MG63 (cell line): Measurements from ENCODE around the gene WDR44. TPM values are rescaled to one million over a fixed set of nuclear protein-coding genes. Genes with fewer than 3 reads are reported as not detected.
"Not testable (repeated sequence)": the region's sequence is repeated elsewhere in the genome, so short reads cannot be mapped to it uniquely, and the experiment has no call there.

Experiments
- DNase-seq: peaks from one replicate; pipeline ENCODE4 v3.0.0-alpha.2; 2020
- H3K27me3 ChIP-seq: fragments of 250-450 bp; sonication (Bioruptor Pico); 2 replicates; pipeline ENCODE4 v1.5.1; 2020; ENCODE audit warnings: mild to moderate bottlenecking, moderate library complexity
- H3K36me3 ChIP-seq: fragments of 250-450 bp; sonication (Bioruptor Pico); 2 replicates; pipeline ENCODE4 v1.5.1; 2020; ENCODE audit warnings: mild to moderate bottlenecking, moderate library complexity
- H3K4me3 ChIP-seq: fragments of 250-450 bp; sonication (Bioruptor Pico); 2 replicates; pipeline ENCODE4 v1.5.1; 2020; ENCODE audit warnings: mild to moderate bottlenecking, moderate library complexity
- H3K9me3 ChIP-seq: fragments of 250-450 bp; sonication (Bioruptor Pico); 2 replicates; pipeline ENCODE4 v1.5.1; 2020; ENCODE audit warnings: mild to moderate bottlenecking, moderate library complexity
- total RNA-seq: library from RNA; depleted of rRNA; stranded (reverse); fragments of >200 nt; shearing (Covaris generic); gene quantifications from 2 replicates; pipeline ENCODE4 v1.2.3, GENCODE V29; 2014; ENCODE audit warnings: low replicate concordance

The WDR44 gene
- total RNA-seq, 1 experiment from 2014 or later, result 6.3 TPM

DNA sequence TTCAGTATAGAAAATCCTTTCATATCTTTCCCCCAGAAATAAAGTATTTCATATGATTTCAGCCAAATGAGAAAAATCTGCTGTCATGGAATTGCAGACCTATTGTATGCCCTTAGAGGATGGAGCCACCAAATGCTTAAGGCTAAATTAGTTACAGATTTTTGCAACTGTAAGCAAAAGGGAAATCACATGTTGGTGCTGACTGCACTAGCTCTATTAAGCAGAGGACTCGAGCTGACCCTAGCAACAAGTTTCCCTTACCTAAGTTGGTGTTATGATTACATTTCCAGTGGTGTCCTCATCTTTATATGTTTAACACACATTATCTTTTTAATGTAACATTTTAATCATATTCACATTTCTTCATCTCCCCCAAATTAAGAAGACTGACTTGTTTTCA is 91.4 kb downstream of the WDR44 start:
- Histone ChIP-seq H3K27me3 (no peaks in the 10 kb centered on the region), H3K9me3 (no peaks in the 10 kb centered on the region), H3K36me3 (peaks cover 2% of the 10 kb centered on the region), H3K4me3 (no peak overlapping the region)
- DNase-seq, result no peak

DNA sequence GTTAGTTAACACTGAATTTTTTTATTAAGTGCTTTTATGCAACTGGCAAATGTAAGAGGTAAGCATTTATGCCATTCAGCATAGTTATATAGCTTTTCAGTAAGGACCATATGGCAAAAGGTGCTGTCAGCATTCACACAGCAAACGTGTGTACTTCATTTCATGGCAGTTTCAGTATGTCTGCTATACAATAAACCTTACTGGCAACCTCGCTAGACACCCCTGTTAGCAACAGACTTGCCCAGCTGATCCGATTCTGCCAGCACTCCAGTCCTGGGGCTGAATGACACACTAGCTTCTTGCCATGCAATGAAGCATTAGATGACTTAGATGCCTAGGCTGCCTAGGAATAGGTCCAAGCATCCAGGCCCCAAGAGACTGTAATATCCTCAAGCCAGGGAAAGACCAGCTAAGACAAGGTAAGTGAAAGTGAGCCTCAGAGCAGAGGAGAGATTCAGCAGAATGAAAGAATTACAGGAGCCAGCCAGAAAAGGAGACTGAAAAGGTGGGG is 102.4 kb downstream of the WDR44 start:
- no peaks in the 10 kb centered on the region for H3K27me3 ChIP-seq
- no peaks in the 10 kb centered on the region for H3K9me3 ChIP-seq
- H3K36me3 ChIP-seq, result no peaks in the 10 kb centered on the region
- DNase-seq, result no peak
- H3K4me3 ChIP-seq, result no peak overlapping the region

DNA sequence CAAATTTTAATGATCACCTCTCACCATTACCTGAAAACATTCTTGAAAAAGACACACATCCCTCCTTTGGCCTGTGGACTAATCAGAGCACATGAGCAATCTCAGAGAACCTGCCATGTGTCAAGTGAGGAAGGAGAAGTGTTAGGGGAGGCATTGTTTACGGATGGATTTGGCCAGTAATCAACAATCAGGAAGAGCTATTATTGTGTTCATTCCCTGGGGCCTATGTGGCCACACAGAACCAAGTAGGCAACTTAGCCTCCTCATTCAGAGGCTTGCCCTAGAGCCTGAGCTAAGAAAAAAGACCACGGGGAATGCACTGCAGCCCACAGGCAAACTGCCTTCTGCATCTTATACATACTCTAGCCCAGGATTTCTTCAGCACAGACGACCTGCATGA is 109.1 kb downstream of the WDR44 start:
- Histone ChIP-seq H3K27me3 (no peaks in the 10 kb centered on the region), H3K36me3 (no peaks in the 10 kb centered on the region), H3K4me3 (no peak overlapping the region), H3K9me3 (no peaks in the 10 kb centered on the region)
- no peak for DNase-seq

DNA sequence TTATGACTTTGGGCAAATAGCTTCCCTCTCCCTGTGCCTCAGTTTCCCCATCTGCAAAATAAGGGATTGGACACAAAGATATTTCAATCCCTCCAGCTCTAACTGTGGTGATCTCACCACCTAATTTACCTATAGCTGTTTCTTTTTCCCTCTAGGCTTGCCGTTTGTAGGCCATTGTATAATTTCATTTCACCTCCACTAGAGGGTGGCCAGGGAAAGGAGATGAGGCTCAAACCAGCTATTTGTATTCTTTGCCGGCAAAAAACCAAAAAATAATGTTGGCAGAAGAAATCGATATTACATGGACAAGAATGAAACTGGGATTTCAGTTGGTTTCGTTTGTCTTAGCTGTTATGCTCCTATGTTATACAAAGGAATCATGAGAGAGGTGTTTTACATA is 113.6 kb downstream of the WDR44 start:
- Histone ChIP-seq H3K9me3 (no peaks in the 10 kb centered on the region), H3K27me3 (no peaks in the 10 kb centered on the region), H3K36me3 (no peaks in the 10 kb centered on the region), H3K4me3 (no peak overlapping the region)
- no peak for DNase-seq

DNA sequence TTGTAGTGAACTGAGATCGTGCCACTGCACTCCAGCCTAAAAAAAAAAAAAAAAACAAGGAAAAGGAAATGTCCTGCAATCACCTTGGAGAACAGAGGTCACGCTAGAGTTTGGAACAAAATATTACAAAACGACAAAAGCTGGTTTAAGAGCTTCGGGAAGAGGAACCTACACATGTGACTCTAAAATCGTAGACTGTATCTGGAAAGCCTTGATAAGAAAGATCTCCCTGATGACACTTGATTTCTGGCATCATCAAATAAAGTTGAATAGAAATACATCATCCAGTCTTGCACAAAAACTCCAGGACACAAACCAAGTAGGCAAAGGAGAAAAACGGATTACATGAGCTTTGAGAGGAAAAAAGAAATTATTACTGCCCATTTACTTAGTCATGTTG is 118.6 kb downstream of the WDR44 start:
- DNase-seq, result no peak
- no peaks in the 10 kb centered on the region for H3K36me3 ChIP-seq
- no peaks in the 10 kb centered on the region for H3K27me3 ChIP-seq
- H3K9me3 ChIP-seq, result no peaks in the 10 kb centered on the region
- no peak overlapping the region for H3K4me3 ChIP-seq

DNA sequence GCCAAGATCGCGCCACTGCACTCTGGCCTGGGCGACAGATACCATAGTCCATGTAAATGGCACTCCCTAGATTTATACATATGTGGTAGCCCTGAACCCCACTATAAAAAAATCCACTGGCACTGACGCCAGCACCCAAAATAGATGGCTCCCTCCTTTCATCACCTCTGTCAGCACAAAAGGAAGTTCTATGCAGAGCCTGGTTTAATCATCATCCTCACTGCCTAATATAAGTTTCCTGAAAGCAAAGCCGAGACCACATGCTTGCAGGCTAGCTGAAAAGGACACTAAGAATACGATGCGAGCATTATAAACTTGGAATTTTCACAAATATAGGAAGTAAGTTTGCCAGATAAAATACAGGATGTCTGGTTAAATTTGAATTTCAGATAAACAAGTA is 122.2 kb downstream of the WDR44 start:
- Histone ChIP-seq H3K4me3 (no peak overlapping the region), H3K27me3 (no peaks in the 10 kb centered on the region), H3K36me3 (no peaks in the 10 kb centered on the region), H3K9me3 (no peaks in the 10 kb centered on the region)
- no peak for DNase-seq

DNA sequence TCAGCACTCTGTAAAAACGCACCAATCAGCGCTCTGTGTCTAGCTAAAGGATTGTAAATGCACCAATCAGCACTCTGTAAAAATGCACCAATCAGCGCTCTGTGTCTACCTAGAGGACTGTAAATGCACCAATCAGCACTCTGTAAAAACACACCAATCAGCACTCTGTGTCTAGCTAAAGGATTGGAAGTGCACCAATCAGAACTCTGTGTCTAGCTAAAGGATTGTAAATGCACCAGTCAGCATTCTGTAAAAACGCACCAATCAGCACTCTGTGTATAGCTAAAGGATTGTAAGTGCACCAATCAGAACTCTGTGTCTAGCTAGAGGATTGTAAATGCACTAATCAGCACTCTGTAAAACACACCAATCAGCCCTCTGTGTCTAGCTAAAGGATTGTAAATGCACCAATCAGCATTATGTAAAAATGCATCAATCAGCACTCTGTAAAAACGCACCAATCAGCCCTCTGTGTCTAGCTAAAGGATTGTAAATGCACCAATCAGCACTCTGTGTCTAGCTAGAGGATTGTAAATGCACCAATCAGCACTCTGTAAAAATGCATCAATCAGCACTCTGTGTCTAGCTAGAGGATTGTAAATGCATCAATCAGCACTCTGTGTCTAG is 124.9 kb downstream of the WDR44 start:
- not testable (repeated sequence) for H3K9me3 ChIP-seq, H3K4me3 ChIP-seq, DNase-seq, H3K36me3 ChIP-seq, H3K27me3 ChIP-seq

DNA sequence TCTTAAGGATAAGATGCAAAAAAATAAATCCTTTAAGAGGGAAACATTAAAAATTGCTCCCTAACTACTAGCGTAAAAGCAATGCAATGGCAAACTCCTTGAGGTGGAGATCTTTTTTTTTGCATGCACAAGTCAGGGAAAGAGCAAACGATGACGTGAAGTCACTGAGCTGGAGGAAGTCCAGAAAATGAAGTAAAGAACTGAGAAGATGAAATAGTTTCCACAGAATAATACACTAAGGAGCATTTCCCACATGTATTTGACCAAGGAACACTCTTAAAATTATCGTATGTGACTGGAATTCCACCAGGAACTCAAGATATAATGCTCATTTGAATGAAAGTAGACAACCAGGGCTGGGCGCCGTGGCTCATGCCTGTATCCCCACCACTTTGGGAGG is 128.7 kb downstream of the WDR44 start:
- no peaks in the 10 kb centered on the region for H3K36me3 ChIP-seq
- H3K9me3 ChIP-seq, result no peaks in the 10 kb centered on the region
- no peak for DNase-seq
- no peaks in the 10 kb centered on the region for H3K27me3 ChIP-seq
- H3K4me3 ChIP-seq, result no peak overlapping the region

DNA sequence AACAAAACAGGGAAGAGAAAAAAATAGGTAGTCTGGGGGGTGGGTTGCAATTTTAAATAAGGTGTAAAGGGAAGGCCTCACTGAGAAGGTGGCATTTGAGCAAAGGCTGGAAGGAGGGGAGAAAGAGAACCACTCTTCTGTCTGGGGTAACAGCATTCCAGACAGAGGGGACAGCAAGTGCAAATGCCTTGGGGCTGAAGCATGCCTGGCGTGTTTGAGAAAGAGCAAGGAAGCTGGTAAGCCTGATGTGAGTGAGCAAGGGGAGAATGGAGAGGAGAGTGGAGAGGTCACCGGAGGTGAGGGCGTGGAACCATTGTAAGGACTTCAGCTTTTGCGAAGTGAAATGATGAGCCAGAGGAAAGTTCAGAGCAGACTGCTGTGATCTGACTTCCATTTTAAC is 130.0 kb downstream of the WDR44 start:
- Histone ChIP-seq H3K4me3 (no peak overlapping the region), H3K36me3 (no peaks in the 10 kb centered on the region), H3K9me3 (no peaks in the 10 kb centered on the region), H3K27me3 (no peaks in the 10 kb centered on the region)
- DNase-seq, result no peak

DNA sequence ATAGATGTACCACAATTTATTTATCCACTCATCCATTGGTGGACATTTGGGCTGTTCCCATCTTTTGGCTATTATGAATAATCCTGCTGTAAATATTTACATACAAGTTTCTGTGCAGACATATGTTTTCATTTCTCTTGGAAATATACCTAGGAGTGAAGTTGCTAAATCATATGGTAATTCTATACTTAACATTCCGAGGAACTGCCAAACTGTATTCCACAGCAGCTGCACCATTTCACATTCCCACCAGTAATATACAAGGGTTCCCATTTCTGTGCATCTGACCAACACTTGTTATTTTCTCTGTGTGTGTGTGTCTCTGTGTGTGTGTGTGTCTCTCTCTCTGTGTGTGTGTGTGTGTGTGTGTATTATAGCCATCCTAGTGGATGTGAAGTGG is 134.3 kb downstream of the WDR44 start:
- DNase-seq, result no peak
- no peaks in the 10 kb centered on the region for H3K36me3 ChIP-seq
- H3K9me3 ChIP-seq, result no peaks in the 10 kb centered on the region
- H3K4me3 ChIP-seq, result no peak overlapping the region
- H3K27me3 ChIP-seq, result no peaks in the 10 kb centered on the region

DNA sequence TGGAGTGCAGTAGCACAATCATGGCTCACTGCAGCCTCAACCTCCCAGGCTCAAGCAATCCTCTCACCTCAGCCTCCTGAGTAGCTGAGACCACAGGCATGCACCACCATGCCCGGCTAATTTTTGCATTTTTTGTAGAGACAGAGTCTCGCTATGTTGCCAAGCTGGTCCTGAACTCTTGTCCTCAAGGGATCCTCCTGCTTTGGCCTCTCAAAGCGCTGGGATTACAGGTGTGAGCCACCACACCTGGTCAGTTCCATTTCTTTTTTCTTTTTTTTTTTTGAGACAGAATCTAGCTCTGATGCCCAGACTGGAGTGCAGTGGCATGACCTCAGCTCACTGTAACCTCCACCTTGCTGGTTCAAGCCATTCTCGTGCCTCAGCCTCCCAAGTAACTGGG is 136.5 kb downstream of the WDR44 start:
- DNase-seq, H3K27me3 ChIP-seq, H3K4me3 ChIP-seq, H3K9me3 ChIP-seq, H3K36me3 ChIP-seq: not testable (repeated sequence)

DNA sequence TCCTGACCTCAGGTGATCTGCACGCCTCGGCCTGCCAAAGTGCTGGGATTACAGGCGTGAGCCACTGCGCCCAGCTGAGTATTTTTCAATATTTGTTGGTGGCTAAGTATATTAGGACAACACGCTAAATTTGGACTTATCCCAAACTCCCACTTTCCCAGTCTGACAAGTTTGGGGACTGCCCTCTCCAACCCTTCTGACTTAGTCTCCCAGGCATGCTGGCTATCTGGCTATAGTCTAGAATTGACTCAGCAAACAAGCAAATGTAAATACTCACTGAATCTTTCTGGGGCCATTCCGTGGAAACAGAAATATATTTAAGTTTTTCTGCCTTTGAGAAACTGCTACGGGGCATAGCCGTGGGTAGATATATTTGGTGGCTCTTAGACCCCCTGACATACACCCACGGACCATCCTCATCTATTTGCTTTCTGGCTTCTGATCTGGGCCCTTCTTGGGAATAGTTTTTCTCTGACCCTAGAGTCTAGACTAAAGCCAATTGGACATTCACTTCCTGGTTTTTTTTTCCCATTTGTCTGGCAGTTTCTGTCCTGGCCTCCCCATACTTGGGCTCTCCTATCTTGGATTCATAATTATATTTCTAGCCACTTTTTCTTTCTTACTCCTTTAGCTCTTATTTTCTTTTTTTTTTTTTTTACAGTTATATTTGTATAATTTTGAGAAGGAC is 138.5 kb downstream of the WDR44 start:
- Histone ChIP-seq H3K9me3 (no peaks in the 10 kb centered on the region), H3K4me3 (no peak overlapping the region), H3K27me3 (no peaks in the 10 kb centered on the region), H3K36me3 (no peaks in the 10 kb centered on the region)
- no peak for DNase-seq

DNA sequence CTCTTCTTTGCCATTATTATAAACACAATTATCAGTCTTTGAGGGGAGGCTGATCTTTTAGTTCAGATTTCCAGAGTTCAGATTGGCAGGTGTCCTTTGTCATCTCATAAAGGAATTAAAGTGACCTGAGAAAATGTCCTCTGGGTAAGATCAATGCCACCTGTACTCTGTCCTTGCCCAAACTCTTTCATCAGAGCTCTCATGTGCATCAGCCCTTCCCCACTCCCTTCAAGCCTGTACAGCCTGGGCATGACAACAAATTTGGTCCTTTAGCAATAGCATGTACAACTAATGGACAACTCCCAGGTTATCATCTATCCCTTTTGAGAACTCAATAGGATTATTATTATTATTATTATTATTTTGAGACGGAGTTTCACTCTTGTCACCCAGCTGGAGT is 140.8 kb downstream of the WDR44 start:
- H3K36me3 ChIP-seq, H3K27me3 ChIP-seq, H3K4me3 ChIP-seq, DNase-seq, H3K9me3 ChIP-seq: not testable (repeated sequence)

DNA sequence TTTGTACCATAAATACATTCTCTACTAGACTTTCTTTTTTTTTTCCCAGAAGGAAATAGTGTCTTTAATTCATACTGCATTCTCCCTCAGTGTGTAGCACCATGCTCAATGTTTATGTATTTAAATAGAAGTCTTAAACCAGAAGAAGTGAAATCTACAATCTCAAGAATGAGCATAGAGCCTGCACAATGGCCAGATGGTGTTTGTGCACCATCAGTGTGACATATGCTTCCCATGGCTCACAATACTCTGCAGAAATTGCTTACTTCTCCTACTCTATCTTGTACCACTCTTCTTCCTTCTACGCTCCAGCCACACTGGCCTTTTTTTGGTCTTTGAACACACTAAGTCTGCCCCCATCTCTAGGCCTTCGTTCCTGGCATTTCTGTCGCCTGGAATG is 147.1 kb downstream of the WDR44 start:
- Histone ChIP-seq H3K36me3 (no peaks in the 10 kb centered on the region), H3K9me3 (no peaks in the 10 kb centered on the region), H3K4me3 (no peak overlapping the region), H3K27me3 (no peaks in the 10 kb centered on the region)
- no peak for DNase-seq

DNA sequence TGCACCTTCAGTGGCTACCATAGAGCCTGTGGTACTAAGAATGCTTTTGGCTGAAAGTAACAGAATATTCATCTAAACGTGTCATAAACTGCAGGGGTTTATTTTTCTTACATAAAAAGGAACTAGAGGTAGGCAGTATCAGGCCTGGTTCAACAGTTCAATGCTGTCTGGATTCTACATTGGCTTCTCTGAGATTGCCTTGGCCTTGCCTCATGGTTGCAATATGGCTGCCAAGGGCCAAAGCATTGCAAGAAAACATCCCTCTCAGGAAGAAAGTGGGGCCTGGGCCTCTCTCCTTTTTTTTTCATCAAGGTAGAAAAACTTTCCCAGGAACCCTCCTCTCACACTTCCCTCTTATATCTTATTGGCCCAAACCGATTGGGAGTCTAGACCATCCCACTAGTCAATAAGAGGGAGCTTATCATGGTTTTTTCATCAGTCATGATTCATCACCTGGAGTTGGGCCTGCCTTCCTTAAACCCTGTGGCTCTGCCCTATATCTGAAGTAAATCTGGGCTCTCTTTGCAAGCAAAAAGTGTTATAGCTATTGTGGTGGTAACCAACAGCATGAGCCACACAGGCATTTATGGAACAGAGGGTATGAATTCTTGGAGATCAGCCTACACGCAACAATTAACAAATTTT is 147.9 kb downstream of the WDR44 start:
- Histone ChIP-seq H3K9me3 (no peaks in the 10 kb centered on the region), H3K27me3 (no peaks in the 10 kb centered on the region), H3K36me3 (no peaks in the 10 kb centered on the region), H3K4me3 (no peak overlapping the region)
- no peak for DNase-seq

DNA sequence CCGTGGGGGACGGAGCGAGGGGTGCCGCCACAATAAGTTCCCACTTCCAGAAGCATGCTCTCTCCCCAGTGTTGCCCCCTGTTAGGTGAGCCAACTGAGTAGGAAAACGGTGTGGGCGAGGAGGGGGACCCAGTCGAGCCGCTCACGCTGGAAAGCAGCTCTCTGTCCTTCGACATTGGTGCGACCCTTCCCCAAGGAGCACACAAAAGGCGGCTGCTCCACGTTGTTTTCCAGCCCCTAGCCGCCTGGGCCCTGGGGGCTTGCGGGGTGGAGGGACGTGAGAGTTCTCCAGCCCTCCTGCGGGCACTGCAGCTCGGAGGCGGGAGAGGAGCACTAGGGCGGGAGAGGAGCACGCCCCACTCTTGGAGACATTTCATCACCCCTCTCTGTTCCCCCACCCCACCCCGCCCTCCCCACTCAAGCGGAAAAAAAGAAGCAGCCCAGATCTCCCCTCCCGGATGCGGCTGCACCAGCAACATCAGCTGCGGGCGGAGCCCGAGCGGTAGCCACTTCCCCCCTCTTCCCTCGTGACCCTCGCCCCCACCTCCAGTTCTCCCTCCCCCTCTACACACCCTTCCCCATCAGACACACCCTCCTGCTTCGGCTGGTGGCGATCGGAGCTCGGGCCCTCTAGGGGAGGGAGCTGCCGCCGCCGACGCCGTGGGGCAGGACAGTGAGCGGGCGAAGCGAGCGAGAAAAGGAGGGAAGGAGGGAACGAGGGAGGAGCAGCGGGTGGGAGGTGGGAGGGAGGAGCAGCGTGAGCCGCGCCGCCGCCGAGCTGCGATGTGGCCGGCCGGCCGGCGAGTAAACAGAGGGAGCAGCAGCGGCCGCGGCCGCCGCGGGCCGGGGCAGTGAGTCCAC is 149.4 kb downstream of the WDR44 start, which contains the start of gene DOCK11:
TSS of gene DOCK11 (plus strand) at position 755 of the 861 bp plus-strand sequence. CDS start 157 bp downstream, outside the sequence.
- H3K36me3 ChIP-seq, result no peaks in the 10 kb centered on the region
- H3K9me3 ChIP-seq, result no peaks in the 10 kb centered on the region
- no peaks in the 10 kb centered on the region for H3K27me3 ChIP-seq
- DNase-seq, result peak; percentile 72
- H3K4me3 ChIP-seq, result peak within 1 kb of the TSS; percentile 55
